ENCODE results near the gene ZNF488. TPM values are rescaled to one million over a fixed set of nuclear protein-coding genes. Genes with fewer than 3 reads are reported as not detected.

The ZNF488 gene
- total and polyA plus RNA-seq, 10 of the 15 experiments (the other 5 are each of a cell fraction or from before 2014, with no cell fraction given): not detected

- TF ChIP-seq MEF2A (IDR thresholded peaks at IDR 0.05; ENCODE audit: insufficient read depth, low read depth, low read length) (no peak), EP300 (IDR thresholded peaks at IDR 0.05; ENCODE audit: borderline replicate concordance in 1 of 2, control insufficient read depth in 1 of 2, low read depth in 2 of 2, low read length in 2 of 2) (no peak), RUNX3 (IDR thresholded peaks at IDR 0.05; ENCODE audit: low read length) (no peak), RCOR1 (conservative IDR thresholded peaks at IDR 0.05; ENCODE audit: low read depth, low read length) (no peak), ZNF24 (IDR thresholded peaks at IDR 0.05) (no peak), DPF2 (IDR thresholded peaks at IDR 0.05) (no peak)
These were observed 26.8 kb upstream of the ZNF488 start (continued) for GRCh38 chr10:47410862-47411261.

- BruUV-seq (replicated peaks): no TSS peak
- Histone ChIP-seq H3K9ac (ENCODE audit: control insufficient read depth, insufficient read depth, low read length) (no peak overlapping the region), H3K27ac (ENCODE audit: control insufficient read depth, insufficient read depth) (no peak overlapping the region), H4K20me1 (ENCODE audit: control insufficient read depth, insufficient read depth) (no peaks in the 10 kb centered on the region), H3K36me3 (ENCODE audit: control insufficient read depth in 2 of 2, insufficient read depth in 2 of 2, low read length in 1 of 2) (no peaks in the 10 kb centered on the region), H3K4me2 (ENCODE audit: control insufficient read depth, insufficient read depth) (no peak overlapping the region), H3K79me2 (ENCODE audit: control insufficient read depth, insufficient read depth, low read length) (no peaks in the 10 kb centered on the region), H3K4me1 (ENCODE audit: control insufficient read depth, insufficient read depth, low read length) (no peaks in the 10 kb centered on the region), H3K27me3 (replicated peaks in 1 of 2; ENCODE audit: control insufficient read depth in 2 of 2, insufficient read depth in 2 of 2, low read length in 1 of 2) (no peaks in the 10 kb centered on the region; a peak in 1 of 4 replicates), H3K4me3 (no peak overlapping the region), H3K9me3 (replicated peaks; ENCODE audit: control insufficient read depth, insufficient read depth, low read length) (no peaks in the 10 kb centered on the region), H2AFZ (ENCODE audit: control insufficient read depth, low read depth, low read length) (no peak overlapping the region)
- TF ChIP-seq, protein P1, sequence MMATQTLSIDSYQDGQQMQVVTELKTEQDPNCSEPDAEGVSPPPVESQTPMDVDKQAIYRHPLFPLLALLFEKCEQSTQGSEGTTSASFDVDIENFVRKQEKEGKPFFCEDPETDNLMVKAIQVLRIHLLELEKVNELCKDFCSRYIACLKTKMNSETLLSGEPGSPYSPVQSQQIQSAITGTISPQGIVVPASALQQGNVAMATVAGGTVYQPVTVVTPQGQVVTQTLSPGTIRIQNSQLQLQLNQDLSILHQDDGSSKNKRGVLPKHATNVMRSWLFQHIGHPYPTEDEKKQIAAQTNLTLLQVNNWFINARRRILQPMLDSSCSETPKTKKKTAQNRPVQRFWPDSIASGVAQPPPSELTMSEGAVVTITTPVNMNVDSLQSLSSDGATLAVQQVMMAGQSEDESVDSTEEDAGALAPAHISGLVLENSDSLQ (IDR thresholded peaks at IDR 0.05): no peak
- TF ChIP-seq, protein P2, sequence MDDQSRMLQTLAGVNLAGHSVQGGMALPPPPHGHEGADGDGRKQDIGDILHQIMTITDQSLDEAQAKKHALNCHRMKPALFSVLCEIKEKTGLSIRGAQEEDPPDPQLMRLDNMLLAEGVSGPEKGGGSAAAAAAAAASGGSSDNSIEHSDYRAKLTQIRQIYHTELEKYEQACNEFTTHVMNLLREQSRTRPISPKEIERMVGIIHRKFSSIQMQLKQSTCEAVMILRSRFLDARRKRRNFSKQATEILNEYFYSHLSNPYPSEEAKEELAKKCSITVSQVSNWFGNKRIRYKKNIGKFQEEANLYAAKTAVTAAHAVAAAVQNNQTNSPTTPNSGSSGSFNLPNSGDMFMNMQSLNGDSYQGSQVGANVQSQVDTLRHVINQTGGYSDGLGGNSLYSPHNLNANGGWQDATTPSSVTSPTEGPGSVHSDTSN (IDR thresholded peaks at IDR 0.05; ENCODE audit: insufficient replicate concordance, low read depth, low read length): no peak
- TF ChIP-seq NR2F1 (conservative IDR thresholded peaks at IDR 0.05) (no peak), POU2F2 (IDR thresholded peaks at IDR 0.05; ENCODE audit: borderline replicate concordance, low read depth, low read length) (no peak), ASH2L (IDR thresholded peaks at IDR 0.05; ENCODE audit: borderline replicate concordance, low read depth) (no peak), DPF2 (IDR thresholded peaks at IDR 0.05) (no peak), FOS (IDR thresholded peaks at IDR 0.05; ENCODE audit: borderline replicate concordance, extremely low read depth, insufficient read length) (no peak), HDAC6 (IDR thresholded peaks at IDR 0.05; ENCODE audit: unreplicated experiment) (no peak), CHD2 (IDR thresholded peaks at IDR 0.05; ENCODE audit: borderline replicate concordance, low read depth, low read length) (no peak), RCOR1 (conservative IDR thresholded peaks at IDR 0.05; ENCODE audit: low read depth, low read length) (no peak)
- TF ChIP-seq, protein P3, sequence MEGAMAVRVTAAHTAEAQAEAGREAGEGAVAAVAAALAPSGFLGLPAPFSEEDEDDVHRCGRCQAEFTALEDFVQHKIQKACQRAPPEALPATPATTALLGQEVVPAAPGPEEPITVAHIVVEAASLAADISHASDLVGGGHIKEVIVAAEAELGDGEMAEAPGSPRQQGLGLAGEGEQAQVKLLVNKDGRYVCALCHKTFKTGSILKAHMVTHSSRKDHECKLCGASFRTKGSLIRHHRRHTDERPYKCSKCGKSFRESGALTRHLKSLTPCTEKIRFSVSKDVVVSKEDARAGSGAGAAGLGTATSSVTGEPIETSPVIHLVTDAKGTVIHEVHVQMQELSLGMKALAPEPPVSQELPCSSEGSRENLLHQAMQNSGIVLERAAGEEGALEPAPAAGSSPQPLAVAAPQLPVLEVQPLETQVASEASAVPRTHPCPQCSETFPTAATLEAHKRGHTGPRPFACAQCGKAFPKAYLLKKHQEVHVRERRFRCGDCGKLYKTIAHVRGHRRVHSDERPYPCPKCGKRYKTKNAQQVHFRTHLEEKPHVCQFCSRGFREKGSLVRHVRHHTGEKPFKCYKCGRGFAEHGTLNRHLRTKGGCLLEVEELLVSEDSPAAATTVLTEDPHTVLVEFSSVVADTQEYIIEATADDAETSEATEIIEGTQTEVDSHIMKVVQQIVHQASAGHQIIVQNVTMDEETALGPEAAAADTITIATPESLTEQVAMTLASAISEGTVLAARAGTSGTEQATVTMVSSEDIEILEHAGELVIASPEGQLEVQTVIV (IDR thresholded peaks at IDR 0.05; ENCODE audit: borderline replicate concordance, partially characterized antibody): no peak
- WGBS (ENCODE audit: insufficient coverage, insufficient replicate concordance, low lambda C conversion rate, missing lambda C conversion rate): 3% methylated on average over 4 of the region's 4 CpGs
- in situ Hi-C loops (cut with MboI): no loop called here
- FAIRE-seq (no peak), DNase-seq (ENCODE audit: low read depth, low spot score) (no peak), ATAC-seq (no peak)
- ChIA-PET CTCF (no interaction called here), RAD21 (ENCODE audit: unreplicated experiment) (no interaction called here), SMC1A (ENCODE audit: uncharacterized antibody, unreplicated experiment) (no interaction called here), POLR2A (no interaction called here)
- intact Hi-C loops (cut with micrococcal nuclease; ENCODE audit: unreplicated experiment): no loop called here
These were observed 26.2 kb upstream of the ZNF488 start for GRCh38 chr10:47410271-47410670.
